Suprapubic skin (tissue), 4 donors: ENCODE results near the gene ZNF664.

Source experiments
- POLR2A ChIP-seq, 2 donors: fragments of 450-650 bp; IDR thresholded peaks; one replicate each; pipeline ENCODE4 v1.6.1; 2017; ENCODE audit warnings: antibody characterized with exemption in 2 of 2, mild to moderate bottlenecking in 2 of 2, moderate library complexity in 2 of 2
- POLR2AphosphoS5 ChIP-seq, 3 donors: sonication (generic); formaldehyde crosslinking; IDR thresholded peaks; one replicate each; pipeline ENCODE4 v1.6.1; 2017; ENCODE audit warnings: antibody characterized with exemption in 3 of 3
- TF ChIP-seq, protein P1 (sequence below), 2 donors: fragments of 200-600 bp in 1 of 2; fragments of 450-650 bp in 1 of 2; sonication (generic) in 1 of 2; IDR thresholded peaks; one replicate each; pipeline ENCODE4 v1.5.1; 2016 to 2019; ENCODE audit warnings: antibody characterized with exemption in 2 of 2, mild to moderate bottlenecking in 1 of 2, moderate library complexity in 1 of 2

DNA sequence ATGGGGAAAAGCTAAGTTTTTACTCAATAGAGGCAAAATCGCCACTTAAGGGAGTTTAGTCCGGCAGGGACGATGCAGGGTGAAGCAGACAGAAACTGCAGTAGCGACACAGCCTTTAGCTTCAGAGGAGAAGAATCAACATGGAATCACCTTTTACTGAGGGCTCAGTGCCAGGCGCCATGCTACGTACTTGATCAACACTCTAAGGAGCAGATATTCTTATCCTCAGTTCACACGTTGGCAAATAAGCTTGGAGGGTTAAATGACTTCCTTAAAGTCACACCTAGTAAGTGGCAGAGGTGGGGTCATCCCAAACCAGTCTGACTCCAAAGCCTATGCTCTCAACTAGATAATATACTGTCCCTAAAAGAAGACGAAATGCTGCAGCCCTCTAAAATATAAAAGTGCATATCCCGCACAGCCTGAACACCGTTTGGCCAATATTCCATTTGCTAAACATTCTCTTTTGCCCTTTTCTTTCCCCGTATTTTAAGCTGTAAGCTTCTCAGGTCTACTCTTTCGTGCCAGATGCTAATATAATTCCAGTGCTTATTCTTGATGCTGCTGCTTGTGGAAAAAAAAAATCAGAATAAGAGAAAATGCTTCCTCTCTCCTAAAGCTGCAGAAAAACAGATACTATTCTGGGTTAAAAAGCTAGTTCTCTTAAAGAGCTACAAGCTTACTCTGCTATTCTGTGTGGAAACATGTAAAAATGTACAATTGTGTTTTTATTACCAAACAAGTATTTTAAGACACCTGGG is 11.2 kb upstream of the ZNF664 start:
- TF ChIP-seq, protein P1, sequence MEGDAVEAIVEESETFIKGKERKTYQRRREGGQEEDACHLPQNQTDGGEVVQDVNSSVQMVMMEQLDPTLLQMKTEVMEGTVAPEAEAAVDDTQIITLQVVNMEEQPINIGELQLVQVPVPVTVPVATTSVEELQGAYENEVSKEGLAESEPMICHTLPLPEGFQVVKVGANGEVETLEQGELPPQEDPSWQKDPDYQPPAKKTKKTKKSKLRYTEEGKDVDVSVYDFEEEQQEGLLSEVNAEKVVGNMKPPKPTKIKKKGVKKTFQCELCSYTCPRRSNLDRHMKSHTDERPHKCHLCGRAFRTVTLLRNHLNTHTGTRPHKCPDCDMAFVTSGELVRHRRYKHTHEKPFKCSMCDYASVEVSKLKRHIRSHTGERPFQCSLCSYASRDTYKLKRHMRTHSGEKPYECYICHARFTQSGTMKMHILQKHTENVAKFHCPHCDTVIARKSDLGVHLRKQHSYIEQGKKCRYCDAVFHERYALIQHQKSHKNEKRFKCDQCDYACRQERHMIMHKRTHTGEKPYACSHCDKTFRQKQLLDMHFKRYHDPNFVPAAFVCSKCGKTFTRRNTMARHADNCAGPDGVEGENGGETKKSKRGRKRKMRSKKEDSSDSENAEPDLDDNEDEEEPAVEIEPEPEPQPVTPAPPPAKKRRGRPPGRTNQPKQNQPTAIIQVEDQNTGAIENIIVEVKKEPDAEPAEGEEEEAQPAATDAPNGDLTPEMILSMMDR (IDR thresholded peaks at IDR 0.05) = no peak
- TF ChIP-seq POLR2A (IDR thresholded peaks at IDR 0.05) (no peak), POLR2AphosphoS5 (IDR thresholded peaks at IDR 0.05) (no peak)
